ENCODE measurements around the gene CAVIN2. TPM values are rescaled to one million over a fixed set of nuclear protein-coding genes. Genes with fewer than 3 reads are reported as not detected.

CAVIN2 gene
- total and polyA plus RNA-seq, 10 donors, result 19.2 to 205 (median 142) TPM

GRCh38 chr2:191878548-191879279 is 31.8 kb upstream of the CAVIN2 start:
- no peaks in the 10 kb centered on the region for H3K36me3 ChIP-seq
- H3K4me3 ChIP-seq, result no peak overlapping the region
- no peak overlapping the region for H3K27ac ChIP-seq
- H3K27me3 ChIP-seq (replicated peaks in 1 of 7), result no peaks in the 10 kb centered on the region
- intact Hi-C loops (cut with DNase I; ENCODE audit: low total_unique reads), result no loop called here
- WGBS, 5 donors, result 62 to 79% (median 74%) methylated on average over 2 of the region's 2 CpGs
- H3K9me3 ChIP-seq, result peaks cover 0 to 7% (median 0%) of the 10 kb centered on the region in 8 donors
- DNase-seq, result no peak
- no peak for TF ChIP-seq POLR2A (IDR thresholded peaks at IDR 0.05)
- no peak for TF ChIP-seq CTCF (IDR thresholded peaks at IDR 0.05 in 8 of 11, conservative IDR thresholded peaks at IDR 0.05 in 3 of 11)
- no peak for TF ChIP-seq POLR2AphosphoS5 (IDR thresholded peaks at IDR 0.05)
- H3K4me1 ChIP-seq, result no peaks in the 10 kb centered on the region

- Histone ChIP-seq H3K4me3 (no peak overlapping the region), H3K36me3 (no peaks in the 10 kb centered on the region), H3K27me3 (replicated peaks in 1 of 7) (no peaks in the 10 kb centered on the region), H3K4me1 (no peaks in the 10 kb centered on the region), H3K27ac (no peak overlapping the region), H3K9me3 (peaks cover 0 to 7% (median 0%) of the 10 kb centered on the region in 8 donors)
- DNase-seq, result no peak
- intact Hi-C loops (cut with DNase I; ENCODE audit: low total_unique reads), result no loop called here
- TF ChIP-seq POLR2A (IDR thresholded peaks at IDR 0.05) (no peak), CTCF (IDR thresholded peaks at IDR 0.05 in 8 of 11, conservative IDR thresholded peaks at IDR 0.05 in 3 of 11) (no peak), POLR2AphosphoS5 (IDR thresholded peaks at IDR 0.05) (no peak)
- 86 to 97% (median 90%) methylated on average over 4 of the region's 4 CpGs for WGBS, 5 donors
These were observed 31.0 kb upstream of the CAVIN2 start for GRCh38 chr2:191877875-191878274.

GRCh38 chr2:191875859-191876258 is 29.0 kb upstream of the CAVIN2 start:
- no peak overlapping the region for H3K27ac ChIP-seq
- intact Hi-C loops (cut with DNase I; ENCODE audit: low total_unique reads), result no loop called here
- no peaks in the 10 kb centered on the region for H3K9me3 ChIP-seq
- 76 to 96% (median 86%) methylated on average over 2 of the region's 2 CpGs for WGBS, 5 donors
- H3K36me3 ChIP-seq, result no peaks in the 10 kb centered on the region
- DNase-seq, result no peak
- no peak overlapping the region for H3K4me3 ChIP-seq
- no peak for TF ChIP-seq POLR2AphosphoS5 (IDR thresholded peaks at IDR 0.05)
- TF ChIP-seq CTCF (IDR thresholded peaks at IDR 0.05 in 8 of 11, conservative IDR thresholded peaks at IDR 0.05 in 3 of 11), result no peak
- no peak for TF ChIP-seq POLR2A (IDR thresholded peaks at IDR 0.05)
- no peaks in the 10 kb centered on the region for H3K4me1 ChIP-seq
- H3K27me3 ChIP-seq (replicated peaks in 1 of 7), result no peaks in the 10 kb centered on the region

- intact Hi-C loops (cut with DNase I; ENCODE audit: low total_unique reads), result no loop called here
- TF ChIP-seq CTCF (IDR thresholded peaks at IDR 0.05 in 8 of 11, conservative IDR thresholded peaks at IDR 0.05 in 3 of 11) (no peak), POLR2AphosphoS5 (IDR thresholded peaks at IDR 0.05) (no peak), POLR2A (IDR thresholded peaks at IDR 0.05) (no peak)
- peaks cover under 1 to 22% (median 12%) of the 10 kb centered on the region in 6 donors for H3K4me1 ChIP-seq
These were observed 23.9 kb upstream of the CAVIN2 start for GRCh38 chr2:191870744-191871143.

More at GRCh38 chr2:191870744-191871143, 23.9 kb upstream of the CAVIN2 start:
- H3K9me3 ChIP-seq, result no peaks in the 10 kb centered on the region
- no peak overlapping the region for H3K4me3 ChIP-seq
- H3K27ac ChIP-seq, result peak overlapping the region in 4 of 8 donors; percentile 21 to 68 (median 31)
- no peak for DNase-seq
- no peaks in the 10 kb centered on the region for H3K36me3 ChIP-seq
- H3K27me3 ChIP-seq (replicated peaks in 1 of 7), result no peaks in the 10 kb centered on the region

All from spleen (tissue), 11 donors.